Panc1 (cell line): ENCODE results near the gene WDR46.

ENCODE experiments used
- CTCF ChIP-seq: fragments of 450-650 bp; IDR thresholded peaks from 2 replicates; pipeline ENCODE4 v1.5.1; 2017; ENCODE audit warnings: mild to moderate bottlenecking
- POLR2AphosphoS5 ChIP-seq: IDR thresholded peaks from 2 replicates; pipeline ENCODE4 v1.6.1; 2012; ENCODE audit warnings: mild to moderate bottlenecking, low read depth, low read length, moderate library complexity
- REST ChIP-seq, 2 experiments: IDR thresholded peaks; 2 replicates each; pipeline ENCODE4 v1.6.1; 2011 to 2012; ENCODE audit warnings: low read depth in 2 of 2, control low read depth in 1 of 2, low read length in 1 of 2, mild to moderate bottlenecking in 1 of 2, moderate library complexity in 1 of 2; ENCODE audit not compliant: insufficient read depth in 1 of 2
- SIN3A ChIP-seq: IDR thresholded peaks from 2 replicates; pipeline ENCODE4 v1.6.1; 2012; ENCODE audit warnings: low read depth, mild to moderate bottlenecking, low read length, moderate library complexity, borderline replicate concordance; ENCODE audit not compliant: insufficient read depth
- TCF7L2 ChIP-seq: IDR thresholded peaks from 2 replicates; pipeline ENCODE4 v1.6.1; 2011; ENCODE audit warnings: mild to moderate bottlenecking, low read depth, low read length, inconsistent platforms

GRCh38 chr6:33259032-33259431 lies 30.0 kb downstream of the WDR46 start:
- TF ChIP-seq TCF7L2 (peak; percentile 92), CTCF (no peak), REST (IDR thresholded peaks at IDR 0.05; ENCODE audit: insufficient read depth in 1 of 2, low read depth in 2 of 2, low read length in 1 of 2) (no peak), POLR2AphosphoS5 (no peak), SIN3A (no peak)
